OCI-LY7 (cell line): ENCODE results near the gene LDLRAD4.

ENCODE experiments used
- CTCF ChIP-seq: fragments of 200-600 bp; sonication (generic); conservative IDR thresholded peaks from 2 replicates; pipeline ENCODE4 v1.5.1; 2014; ENCODE audit warnings: mild to moderate bottlenecking, antibody characterized with exemption, low read length, moderate library complexity, mixed read lengths
- EZH2phosphoT487 ChIP-seq: fragments of 200-600 bp; sonication (generic); IDR thresholded peaks from 2 replicates; pipeline ENCODE4 v1.6.1; 2018; ENCODE audit warnings: low read depth, borderline replicate concordance, mild to moderate bottlenecking, mixed run types, antibody characterized with exemption, low read length, moderate library complexity, mixed read lengths

GRCh38 chr18:13453714-13454113, 235.2 kb downstream of the LDLRAD4 start:
- TF ChIP-seq CTCF (no peak), EZH2phosphoT487 (no peak)
